ENCODE data around the gene BCAS1.

DNA sequence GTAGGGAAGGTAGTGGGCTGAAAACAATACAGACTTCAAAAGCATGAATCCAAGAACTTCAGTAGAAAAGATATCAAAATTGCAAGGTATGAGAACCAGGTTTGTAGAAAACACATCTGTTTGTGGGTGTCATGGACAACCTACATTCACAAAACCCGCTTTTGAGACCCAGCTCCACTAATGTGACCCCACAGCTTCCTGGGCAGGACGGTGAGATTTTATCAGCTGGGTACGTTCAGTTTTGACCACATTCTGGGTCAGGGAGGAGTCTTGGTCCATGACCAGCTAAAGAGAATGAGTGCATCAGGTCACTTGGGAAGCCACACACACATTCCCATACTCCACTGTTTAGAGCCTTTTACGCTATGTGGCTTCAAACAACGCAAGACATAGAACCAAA lies 77.1 kb downstream of the BCAS1 start:
- TF ChIP-seq CTCF (IDR thresholded peaks at IDR 0.05; ENCODE audit: low read length) (no peak), EZH2phosphoT487 (IDR thresholded peaks at IDR 0.05; ENCODE audit: low read length) (no peak), EZH2 (optimal IDR thresholded peaks at IDR 0.05; ENCODE audit: low read depth, low read length) (no peak)
